Measurements from ENCODE around the gene OR4D5.

GRCh38 chr11:123977731-123978347 lies 38.4 kb downstream of the OR4D5 start, which contains the start of gene OR10S1:
- no peak for TF ChIP-seq GATA2 (IDR thresholded peaks at IDR 0.05; ENCODE audit: low read depth, low read length)
- TF ChIP-seq GATA3 (IDR thresholded peaks at IDR 0.05; ENCODE audit: low read depth, low read length) = no peak
